ENCODE measurements around the gene CAPN14.

Gene CAPN14

GRCh38 chr2:31216734-31217133 is 581 bp downstream of the CAPN14 start:
- Histone ChIP-seq H3K36me3 (replicated peaks) (no peaks in the 10 kb centered on the region), H3K27ac (no peak overlapping the region), H3K4me3 (ENCODE audit: low read depth, low read length) (no peak overlapping the region), H3K27me3 (replicated peaks) (no peaks in the 10 kb centered on the region)
- DNase-seq, result no peak
- in situ Hi-C loops (cut with HindIII; ENCODE audit: low pct_ligation_motif_present, low sequenced_read_pairs), result no loop called here
- TF ChIP-seq CTCF (IDR thresholded peaks at IDR 0.05; ENCODE audit: low read depth, low read length, missing control alignments), result no peak

GRCh38 chr2:31214444-31214915 is 2.8 kb downstream of the CAPN14 start:
- Histone ChIP-seq H3K4me3 (ENCODE audit: low read depth, low read length) (no peak overlapping the region), H3K27me3 (replicated peaks) (no peaks in the 10 kb centered on the region), H3K27ac (no peak overlapping the region), H3K36me3 (replicated peaks) (no peaks in the 10 kb centered on the region)
- DNase-seq, result no peak
- no peak for TF ChIP-seq CTCF (IDR thresholded peaks at IDR 0.05; ENCODE audit: low read depth, low read length, missing control alignments)
- in situ Hi-C loops (cut with HindIII; ENCODE audit: low pct_ligation_motif_present, low sequenced_read_pairs), result no loop called here

GRCh38 chr2:31213601-31214443 is 3.5 kb downstream of the CAPN14 start:
- no peaks in the 10 kb centered on the region for H3K27me3 ChIP-seq (replicated peaks)
- H3K27ac ChIP-seq, result no peak overlapping the region
- no peak for TF ChIP-seq CTCF (IDR thresholded peaks at IDR 0.05; ENCODE audit: low read depth, low read length, missing control alignments)
- no peak overlapping the region for H3K4me3 ChIP-seq (ENCODE audit: low read depth, low read length)
- in situ Hi-C loops (cut with HindIII; ENCODE audit: low pct_ligation_motif_present, low sequenced_read_pairs), result no loop called here
- H3K36me3 ChIP-seq (replicated peaks), result no peaks in the 10 kb centered on the region
- no peak for DNase-seq

GRCh38 chr2:31212659-31213600 is 4.4 kb downstream of the CAPN14 start:
- Histone ChIP-seq H3K4me3 (ENCODE audit: low read depth, low read length) (no peak overlapping the region), H3K27ac (no peak overlapping the region), H3K27me3 (replicated peaks) (no peaks in the 10 kb centered on the region), H3K36me3 (replicated peaks) (no peaks in the 10 kb centered on the region)
- no peak for TF ChIP-seq CTCF (IDR thresholded peaks at IDR 0.05; ENCODE audit: low read depth, low read length, missing control alignments)
- in situ Hi-C loops (cut with HindIII; ENCODE audit: low pct_ligation_motif_present, low sequenced_read_pairs), result no loop called here
- DNase-seq, result peak; percentile 31

- DNase-seq, result no peak
- Histone ChIP-seq H3K27ac (no peak overlapping the region), H3K27me3 (replicated peaks) (no peaks in the 10 kb centered on the region), H3K4me3 (ENCODE audit: low read depth, low read length) (no peak overlapping the region), H3K36me3 (replicated peaks) (no peaks in the 10 kb centered on the region)
- in situ Hi-C loops (cut with HindIII; ENCODE audit: low pct_ligation_motif_present, low sequenced_read_pairs), result no loop called here
- TF ChIP-seq CTCF (IDR thresholded peaks at IDR 0.05; ENCODE audit: low read depth, low read length, missing control alignments), result no peak
These were observed 9.1 kb downstream of the CAPN14 start for GRCh38 chr2:31208240-31208639.
